ENCODE data around the gene LDLRAD1. TPM values are rescaled to one million over a fixed set of nuclear protein-coding genes. Genes with fewer than 3 reads are reported as not detected.
"Not testable (repeated sequence)": the region's sequence is repeated elsewhere in the genome, so short reads cannot be mapped to it uniquely, and the experiment has no call there.

Gene LDLRAD1
- total RNA-seq, 1 donor from 2014 or later: not detected

- intact Hi-C loops (cut with DNase I); DNase-seq (ENCODE audit: low spot score): not testable (repeated sequence)
Measured at GRCh38 chr1:54019562-54020176, 1.7 kb upstream of the LDLRAD1 start.

DNA sequence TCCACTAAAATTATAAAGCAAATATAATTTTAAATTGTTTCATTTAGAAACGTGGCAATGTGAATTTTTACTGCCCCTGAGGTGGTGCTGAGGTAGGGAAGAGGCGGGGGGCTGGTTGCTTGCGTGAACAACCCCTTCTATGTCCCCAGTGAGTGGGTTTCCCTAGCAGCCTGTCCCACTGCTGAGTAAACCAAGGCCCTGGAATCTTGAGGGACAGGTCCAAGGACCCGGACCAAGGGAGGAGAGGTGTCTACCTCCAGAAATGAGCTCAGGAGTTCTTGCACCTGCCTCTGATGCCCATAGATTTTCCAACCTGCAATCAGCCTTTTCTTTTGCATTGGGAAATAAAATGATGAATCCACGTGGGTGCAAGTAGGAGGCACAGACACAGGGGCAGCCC lies 649 bp upstream of the LDLRAD1 start:
- intact Hi-C loops (cut with DNase I): no loop called here
- no peak for DNase-seq (ENCODE audit: low spot score)

DNA sequence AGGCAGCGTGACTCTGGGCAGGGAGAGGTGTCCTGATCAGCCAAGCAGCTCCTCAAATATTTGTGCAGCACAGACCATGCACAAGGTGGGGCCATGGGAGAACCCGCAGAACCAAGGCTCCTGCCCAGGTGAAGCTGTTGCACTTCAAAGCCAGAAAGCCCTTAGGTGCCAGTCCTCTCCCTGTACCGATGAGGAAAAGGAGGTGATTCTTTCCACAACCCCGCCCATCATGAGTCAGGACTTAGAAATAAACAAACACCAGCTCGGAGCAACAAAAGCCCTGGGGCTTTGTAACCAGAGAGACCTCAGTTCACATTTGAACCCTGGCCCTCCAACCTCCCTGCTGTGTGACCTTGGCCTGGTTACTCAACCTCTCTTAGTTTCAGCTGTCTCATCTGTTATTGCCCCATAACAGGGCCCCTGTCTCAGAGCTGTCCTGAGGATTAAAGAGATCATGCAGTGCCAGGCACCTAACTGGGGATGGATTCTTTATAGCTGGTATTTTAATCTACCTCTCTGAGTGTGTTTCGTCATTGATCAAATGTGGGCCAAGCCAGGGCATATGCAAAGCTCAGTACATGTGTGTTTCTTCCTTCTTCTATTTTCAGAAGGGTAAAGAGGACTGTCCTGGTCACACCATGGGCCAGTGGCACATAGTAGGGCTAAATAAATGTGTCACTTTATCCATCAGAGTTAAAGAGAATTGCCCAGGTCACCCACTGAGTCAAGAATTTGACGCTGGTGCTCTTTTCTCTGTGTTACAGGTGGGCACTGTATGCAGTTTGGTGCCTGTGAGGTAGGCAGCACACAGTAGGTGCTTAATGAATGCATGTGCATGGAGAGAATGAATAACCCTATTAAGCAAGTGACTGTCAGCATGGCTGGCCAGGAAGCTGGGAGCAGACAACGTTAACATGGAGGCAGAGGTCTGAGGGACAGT lies 1.4 kb downstream of the LDLRAD1 start:
- no peak for DNase-seq (ENCODE audit: low spot score)
- intact Hi-C loops (cut with DNase I): no loop called here

GRCh38 chr1:54014009-54014629 lies 3.9 kb downstream of the LDLRAD1 start:
- no peak for DNase-seq (ENCODE audit: low spot score)
- intact Hi-C loops (cut with DNase I): no loop called here

DNA sequence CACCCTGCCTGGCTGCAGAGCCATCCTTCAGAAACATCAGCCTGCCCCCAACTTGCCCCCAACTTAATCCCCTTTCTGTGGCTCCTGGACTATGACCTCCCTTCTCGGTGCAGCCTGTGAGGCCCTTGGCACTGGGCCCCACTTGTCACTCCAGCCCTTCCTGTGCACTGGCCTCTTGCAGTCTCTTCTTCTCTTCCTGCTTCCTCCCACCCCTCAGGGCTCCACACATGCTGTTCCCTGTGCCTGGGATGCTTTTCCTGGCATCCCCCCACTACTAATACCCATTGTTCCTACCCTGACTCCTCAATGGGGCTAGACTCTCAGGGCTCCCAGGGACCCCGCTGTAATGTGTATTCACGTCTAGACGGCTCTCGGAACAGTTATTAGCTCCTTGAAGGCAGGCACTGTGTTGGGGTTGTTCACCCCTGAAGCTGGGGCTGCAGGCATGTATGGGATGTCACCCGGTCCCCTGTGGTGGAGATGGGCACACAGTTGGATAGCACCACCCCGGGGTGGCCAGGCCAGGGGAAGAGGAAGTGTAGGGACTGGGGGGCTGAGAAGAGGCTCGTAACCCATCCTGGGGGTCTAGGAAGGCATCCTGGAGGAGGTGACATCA lies 4.5 kb downstream of the LDLRAD1 start:
- no peak for DNase-seq (ENCODE audit: low spot score)
- intact Hi-C loops (cut with DNase I): no loop called here

GRCh38 chr1:54012863-54013262 lies 5.1 kb downstream of the LDLRAD1 start:
- intact Hi-C loops (cut with DNase I): no loop called here

DNA sequence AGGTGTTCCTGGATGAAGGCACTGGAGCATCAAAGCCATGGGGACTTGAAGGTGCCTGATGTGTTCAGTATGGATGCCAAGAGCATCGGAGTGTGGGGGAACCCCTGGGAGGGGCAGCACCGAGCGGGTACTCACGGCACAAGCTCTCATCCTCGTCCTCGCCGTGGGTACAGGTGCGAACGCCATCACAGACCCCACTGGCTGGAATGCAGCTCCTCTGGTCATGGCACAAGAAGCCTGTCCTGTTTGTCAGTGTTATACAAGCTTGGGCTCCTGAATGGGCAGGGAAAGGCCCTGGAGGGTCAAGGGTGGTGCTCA lies 6.0 kb downstream of the LDLRAD1 start:
- intact Hi-C loops (cut with DNase I): no loop called here

More at GRCh38 chr1:54012863-54013262, 5.1 kb downstream of the LDLRAD1 start:
- no peak for DNase-seq (ENCODE audit: low spot score)

GRCh38 chr1:54011316-54012007 lies 6.5 kb downstream of the LDLRAD1 start:
- intact Hi-C loops (cut with DNase I): no loop called here
- no peak for DNase-seq (ENCODE audit: low spot score)

More for the DNA sequence above, 6.0 kb downstream of the LDLRAD1 start:
- DNase-seq (ENCODE audit: low spot score): no peak

DNA sequence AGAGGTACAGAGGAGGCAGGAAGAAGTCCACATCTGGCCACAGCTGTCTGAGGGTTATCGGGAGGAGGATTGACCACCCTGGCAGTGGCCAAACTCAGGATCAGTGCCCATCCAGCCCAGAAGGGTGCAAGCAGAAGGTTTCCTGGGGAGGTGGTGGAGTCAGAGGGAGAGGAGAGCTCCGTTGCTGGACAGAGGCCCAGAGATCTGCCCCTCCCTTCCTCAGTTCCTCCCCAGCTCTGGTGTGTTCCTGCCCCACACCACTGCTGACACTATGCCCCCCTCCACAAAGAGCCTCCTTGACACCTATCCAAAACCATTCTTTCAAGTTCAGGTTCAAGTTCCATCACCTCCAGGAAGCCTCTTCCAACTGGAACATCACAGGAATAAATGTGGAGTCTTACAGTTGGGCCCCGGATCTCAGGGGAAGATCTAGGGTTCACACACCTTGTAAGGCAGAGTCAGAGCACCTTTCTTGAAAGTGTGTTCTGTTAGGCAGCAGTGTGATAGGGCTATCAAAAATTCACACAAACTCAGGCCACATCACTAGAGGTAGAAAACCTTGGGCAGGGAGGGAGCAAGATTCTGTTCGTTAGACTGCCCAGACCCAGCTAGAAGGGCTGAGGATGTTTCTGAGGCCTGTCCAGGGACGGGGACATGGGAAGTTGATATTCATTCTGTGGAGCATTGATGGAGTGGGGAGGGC lies 7.4 kb downstream of the LDLRAD1 start:
- no peak for DNase-seq (ENCODE audit: low spot score)
- intact Hi-C loops (cut with DNase I): no loop called here

GRCh38 chr1:54009406-54009805 lies 8.6 kb downstream of the LDLRAD1 start:
- no peak for DNase-seq (ENCODE audit: low spot score)
- intact Hi-C loops (cut with DNase I): no loop called here

- intact Hi-C loops (cut with DNase I): no loop called here
- no peak for DNase-seq (ENCODE audit: low spot score)
Measured at GRCh38 chr1:54008876-54009275, 9.1 kb downstream of the LDLRAD1 start.

DNA sequence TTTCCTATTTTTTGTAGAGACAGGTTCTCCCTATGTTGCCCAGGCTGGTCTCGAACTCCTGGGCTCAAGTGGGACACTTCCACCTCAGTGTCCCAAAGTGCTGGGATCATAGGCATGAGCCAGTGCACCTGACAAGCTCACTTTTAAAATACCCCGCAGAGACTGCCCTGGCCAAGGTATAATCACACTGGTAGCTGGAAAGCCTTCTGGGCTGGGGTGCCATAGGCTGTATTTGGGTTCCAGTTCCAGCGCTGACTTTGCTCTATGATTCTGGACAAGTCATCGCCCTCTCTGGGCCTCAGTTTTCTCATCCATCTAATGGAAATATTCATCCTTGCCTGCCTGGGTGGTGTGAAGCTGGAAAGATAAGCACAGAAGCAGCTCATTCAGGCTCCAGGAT lies 10.4 kb downstream of the LDLRAD1 start:
- intact Hi-C loops (cut with DNase I): no loop called here
- DNase-seq (ENCODE audit: low spot score): no peak

- intact Hi-C loops (cut with DNase I): no loop called here
- no peak for DNase-seq (ENCODE audit: low spot score)
Measured at GRCh38 chr1:54006508-54006907, 11.5 kb downstream of the LDLRAD1 start.

DNA sequence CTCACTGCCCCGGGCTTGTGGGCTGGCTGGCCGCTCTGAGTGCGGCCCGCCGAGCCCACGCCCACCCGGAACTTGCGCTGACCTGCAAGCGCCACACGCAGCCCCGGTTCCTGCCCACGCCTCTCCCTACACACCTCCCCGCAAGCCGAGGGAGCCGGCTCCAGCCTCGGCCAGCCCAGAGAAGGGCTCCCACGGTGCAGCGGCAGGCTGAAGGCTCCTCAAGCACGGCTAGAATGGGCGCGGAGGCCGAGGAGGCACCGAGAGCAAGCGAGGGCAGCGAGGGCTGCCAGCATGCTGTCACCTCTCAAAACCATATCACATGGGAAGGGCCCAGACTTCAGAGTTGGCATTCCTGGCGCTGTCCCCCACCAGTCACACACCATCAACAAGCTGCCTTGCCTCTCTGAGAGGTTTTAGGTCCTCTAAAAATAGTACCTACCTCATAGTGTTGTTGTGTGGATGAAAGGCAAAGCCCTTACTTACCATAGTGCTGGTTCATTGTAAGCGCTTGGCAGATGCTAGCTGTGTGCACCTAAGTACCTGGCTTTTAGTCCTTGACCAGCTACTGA lies 13.4 kb downstream of the LDLRAD1 start:
- intact Hi-C loops (cut with DNase I): no loop called here
- no peak for DNase-seq (ENCODE audit: low spot score)

- DNase-seq (ENCODE audit: low spot score); intact Hi-C loops (cut with DNase I): not testable (repeated sequence)
Measured at GRCh38 chr1:54003750-54004480, 14.1 kb downstream of the LDLRAD1 start.

DNA sequence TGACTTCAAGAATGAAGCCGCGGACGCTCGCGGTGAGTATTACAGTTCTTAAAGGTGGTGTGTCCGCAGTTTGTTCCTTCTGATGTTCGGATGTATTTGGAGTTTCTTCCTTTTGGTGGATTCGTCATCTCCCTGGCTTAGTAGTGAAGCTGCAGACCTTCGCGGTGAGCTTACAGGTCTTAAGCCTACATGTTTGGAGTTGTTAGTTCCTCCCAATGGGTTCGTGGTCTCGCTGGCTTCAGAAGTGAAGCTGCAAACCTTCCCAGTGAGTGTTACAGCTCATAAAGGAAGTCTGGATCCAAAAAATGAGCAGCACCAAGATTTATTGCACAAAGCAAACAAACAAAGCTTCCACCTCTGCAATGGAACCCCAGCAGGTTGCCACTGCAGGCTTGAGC lies 14.7 kb downstream of the LDLRAD1 start:
- DNase-seq (ENCODE audit: low spot score): no peak
- intact Hi-C loops (cut with DNase I): no loop called here

GRCh38 chr1:54002544-54003248 lies 15.3 kb downstream of the LDLRAD1 start:
- no peak for DNase-seq (ENCODE audit: low spot score)

More at GRCh38 chr1:54002544-54003248, 15.3 kb downstream of the LDLRAD1 start:
- intact Hi-C loops (cut with DNase I): no loop called here
